ENCODE data around the gene SLC35E1. TPM values are rescaled to one million over a fixed set of nuclear protein-coding genes. Genes with fewer than 3 reads are reported as not detected.

SLC35E1 gene
- total RNA-seq (2022; extraction: Qiagen RNA extraction; ENCODE audit: low read depth): 16.0 to 20.4 TPM (median 18.7 TPM) in 5 replicates

GRCh38 chr19:16572332-16573211 lies at the start of gene SLC35E1:
Gene SLC35E1, minus strand, starts transcription at chr19:16572415. Its CDS starts 51 bp downstream, at chr19:16572364.

GRCh38 chr19:16542045-16542909 lies 29.9 kb downstream of the SLC35E1 start, which contains the start of gene CHERP:
Gene CHERP, minus strand, starts transcription at chr19:16542437. Its CDS starts 59 bp downstream, at chr19:16542378.

Other genes with a start within 250 kb of the SLC35E1 start
- gene KLF2, start 247.6 kb downstream of the SLC35E1 start, total RNA-seq (2022; extraction: Qiagen RNA extraction; ENCODE audit: low read depth): 16.9 to 30.9 TPM (median 28.7 TPM) in 5 replicates
- gene EPS15L1, start 100.4 kb downstream of the SLC35E1 start, total RNA-seq (2022; extraction: Qiagen RNA extraction; ENCODE audit: low read depth): 14.2 to 18.6 TPM (median 16.6 TPM) in 5 replicates
- not detected in 5 replicates for gene CALR3, start 76.2 kb downstream of the SLC35E1 start, total RNA-seq (2022; extraction: Qiagen RNA extraction; ENCODE audit: low read depth)
- 2.0 to 2.8 TPM (median 2.6 TPM) in 5 replicates for gene C19orf44, start 76.0 kb downstream of the SLC35E1 start, total RNA-seq (2022; extraction: Qiagen RNA extraction; ENCODE audit: low read depth)
- gene CHERP, start 30.0 kb downstream of the SLC35E1 start, total RNA-seq (2022; extraction: Qiagen RNA extraction; ENCODE audit: low read depth): 26.1 to 32.4 TPM (median 30.0 TPM) in 5 replicates
- gene MED26, start 55.8 kb upstream of the SLC35E1 start, total RNA-seq (2022; extraction: Qiagen RNA extraction; ENCODE audit: low read depth): 3.4 to 5.5 TPM (median 5.4 TPM) in 5 replicates
- 66.1 to 77.4 TPM (median 74.4 TPM) in 5 replicates for gene SMIM7, start 87.7 kb upstream of the SLC35E1 start, total RNA-seq (2022; extraction: Qiagen RNA extraction; ENCODE audit: low read depth)
- 0.56 to 1.4 TPM (median 1.2 TPM) in 5 replicates for gene TMEM38A, start 88.7 kb upstream of the SLC35E1 start, total RNA-seq (2022; extraction: Qiagen RNA extraction; ENCODE audit: low read depth)
- gene NWD1, start 147.4 kb upstream of the SLC35E1 start, total RNA-seq (2022; extraction: Qiagen RNA extraction; ENCODE audit: low read depth): not detected in 5 replicates